Mucosa of descending colon (tissue), 3 donors: Measurements from ENCODE around the gene BABAM1. TPM values are rescaled to one million over a fixed set of nuclear protein-coding genes. Genes with fewer than 3 reads are reported as not detected.

ENCODE experiments used
- ATAC-seq: fragments of 200-7000 bp; cut with Tn5 transposase; one replicate; pipeline ENCODE4 v1.9.1; 2020; ENCODE audit warnings: mild to moderate bottlenecking, moderate library complexity
- DNase-seq, 3 donors: peaks; one replicate each; pipeline ENCODE4 v3.0.0-alpha.2; 2020
- H3K36me3 ChIP-seq: fragments of 200-600 bp; one replicate; pipeline ENCODE4 v1.8.0; 2021; ENCODE audit warnings: low read depth, mild to moderate bottlenecking
- H3K4me1 ChIP-seq: fragments of 200-600 bp; one replicate; pipeline ENCODE4 v1.8.0; 2021; ENCODE audit warnings: low read depth, mild to moderate bottlenecking
- H3K4me3 ChIP-seq: fragments of 200-600 bp; one replicate; pipeline ENCODE4 v1.8.0; 2021; ENCODE audit warnings: mild to moderate bottlenecking
- H3K9me3 ChIP-seq: fragments of 200-600 bp; one replicate; pipeline ENCODE4 v1.8.0; 2021; ENCODE audit warnings: mild to moderate bottlenecking
- intact Hi-C, 2 donors: fragments of 100-400 bp; cut with DNase I in 1 of 2; cut with micrococcal nuclease in 1 of 2; formaldehyde crosslinking; loops; one replicate each; pipeline versions ENCODE4 v1.11.0 to v1.11.1; 2022; cut with DNase I, micrococcal nuclease
- long read RNA-seq, 2 donors: library from polyadenylated mRNA; unstranded; transcript quantifications; one replicate each; pipeline ENCODE4 v2.0.0, GENCODE V29; 2019 to 2021
- total RNA-seq, 3 donors: library from RNA; stranded (reverse); fragmentation: NEBNext Ultra II Directional in 2 of 3; extraction: Animal tissue kit (Norgen Biotek cat#: 25700) in 2 of 3; gene quantifications; one replicate each; pipeline versions ENCODE4 v1.2.1 to v1.2.4, GENCODE V29; 2021 to 2023
- TF ChIP-seq, protein P1 (sequence below): fragments of 200-600 bp; IDR thresholded peaks from one replicate; pipeline ENCODE4 v1.8.0; 2022; ENCODE audit warnings: antibody characterized with exemption, mild to moderate bottlenecking
- donor health status: DM: no; HTN: no; CAD: no; lungs with moderate emphysema.
- donor health status: DM: no; HTN: no; CAD: no.
- donor health status: DM: no; HTN: yes; CAD: no.

The BABAM1 gene
- 10 to 100 TPM; 64.6 to 80.3 (median 76.2) TPM for total RNA-seq
- long read RNA-seq, donor 1, transcript BABAM1-201 (9 exons, 1,472 nt): minor isoform, 12 of 82 reads
- long read RNA-seq, donor 1, transcript BABAM1-208 (9 exons, 1,470 nt): major isoform, 52 of 82 reads
- long read RNA-seq, donor 1, partial matches to known transcripts: 6 of 82 reads
- long read RNA-seq, donor 1, other reads (novel, unspliced or antisense): 8 of 82 reads
- long read RNA-seq, donor 2, transcript BABAM1-213 (9 exons, 1,366 nt): minor isoform, 7 of 78 reads
- long read RNA-seq, donor 2, transcript BABAM1-208 (9 exons, 1,470 nt): major isoform, 55 of 78 reads
- long read RNA-seq, donor 2, partial matches to known transcripts: 3 of 78 reads
- long read RNA-seq, donor 2, other reads (novel, unspliced or antisense): 9 of 78 reads

- Histone ChIP-seq H3K4me3 (peak within 1 kb of the TSS; percentile 66), H3K9me3 (no peaks in the 10 kb centered on the region), H3K4me1 (peaks cover 7% of the 10 kb centered on the region), H3K36me3 (peaks cover 5% of the 10 kb centered on the region)
- ATAC-seq (peak; percentile 98), DNase-seq (peak; percentile 92 to 98 (median 93))
- intact Hi-C loops: no loop called here
- TF ChIP-seq, protein P1, sequence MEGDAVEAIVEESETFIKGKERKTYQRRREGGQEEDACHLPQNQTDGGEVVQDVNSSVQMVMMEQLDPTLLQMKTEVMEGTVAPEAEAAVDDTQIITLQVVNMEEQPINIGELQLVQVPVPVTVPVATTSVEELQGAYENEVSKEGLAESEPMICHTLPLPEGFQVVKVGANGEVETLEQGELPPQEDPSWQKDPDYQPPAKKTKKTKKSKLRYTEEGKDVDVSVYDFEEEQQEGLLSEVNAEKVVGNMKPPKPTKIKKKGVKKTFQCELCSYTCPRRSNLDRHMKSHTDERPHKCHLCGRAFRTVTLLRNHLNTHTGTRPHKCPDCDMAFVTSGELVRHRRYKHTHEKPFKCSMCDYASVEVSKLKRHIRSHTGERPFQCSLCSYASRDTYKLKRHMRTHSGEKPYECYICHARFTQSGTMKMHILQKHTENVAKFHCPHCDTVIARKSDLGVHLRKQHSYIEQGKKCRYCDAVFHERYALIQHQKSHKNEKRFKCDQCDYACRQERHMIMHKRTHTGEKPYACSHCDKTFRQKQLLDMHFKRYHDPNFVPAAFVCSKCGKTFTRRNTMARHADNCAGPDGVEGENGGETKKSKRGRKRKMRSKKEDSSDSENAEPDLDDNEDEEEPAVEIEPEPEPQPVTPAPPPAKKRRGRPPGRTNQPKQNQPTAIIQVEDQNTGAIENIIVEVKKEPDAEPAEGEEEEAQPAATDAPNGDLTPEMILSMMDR: no peak
Measured at GRCh38 chr19:17266975-17267788, at the start of gene BABAM1. TSS of gene BABAM1 (plus strand) at chr19:17267443. CDS start at chr19:17268807, 1,364 bp downstream.

DNA sequence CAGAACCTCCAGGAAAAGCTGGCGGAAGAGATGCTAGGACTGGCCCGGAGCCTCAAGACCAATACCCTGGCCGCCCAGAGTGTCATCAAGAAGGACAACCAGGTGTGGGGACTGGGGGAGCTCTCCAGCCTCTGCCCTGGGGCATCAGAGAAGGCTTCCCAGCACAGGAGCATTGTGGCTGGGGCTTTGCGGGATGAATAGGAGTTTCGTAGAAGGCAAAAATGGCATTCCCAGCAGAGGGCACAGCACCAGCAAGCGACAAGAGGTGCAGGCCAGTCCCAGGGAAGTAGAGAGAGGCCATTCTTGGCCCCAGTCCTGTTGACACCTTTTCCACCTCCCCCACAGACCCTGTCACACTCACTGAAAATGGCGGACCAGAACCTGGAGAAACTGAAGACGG is 48.0 kb upstream of the BABAM1 start:
- DNase-seq (no peak), ATAC-seq (no peak)
- Histone ChIP-seq H3K4me3 (no peak overlapping the region), H3K9me3 (no peaks in the 10 kb centered on the region), H3K4me1 (no peaks in the 10 kb centered on the region), H3K36me3 (no peaks in the 10 kb centered on the region)
- TF ChIP-seq, protein P1: no peak
- intact Hi-C loops: no loop called here

GRCh38 chr19:17220207-17220758 is 47.0 kb upstream of the BABAM1 start:
- DNase-seq (peak in 2 of 3 donors; percentile 47 to 59), ATAC-seq (peak; percentile 63)
- Histone ChIP-seq H3K36me3 (no peaks in the 10 kb centered on the region), H3K9me3 (no peaks in the 10 kb centered on the region), H3K4me3 (no peak overlapping the region), H3K4me1 (no peaks in the 10 kb centered on the region)
- TF ChIP-seq, protein P1: no peak
- intact Hi-C loops: no loop called here

- intact Hi-C loops: no loop called here
- Histone ChIP-seq H3K36me3 (no peaks in the 10 kb centered on the region), H3K9me3 (no peaks in the 10 kb centered on the region), H3K4me3 (no peak overlapping the region), H3K4me1 (peaks cover 6% of the 10 kb centered on the region)
- DNase-seq (no peak), ATAC-seq (no peak)
- TF ChIP-seq, protein P1: no peak
Measured at GRCh38 chr19:17225053-17225452, 42.2 kb upstream of the BABAM1 start.

DNA sequence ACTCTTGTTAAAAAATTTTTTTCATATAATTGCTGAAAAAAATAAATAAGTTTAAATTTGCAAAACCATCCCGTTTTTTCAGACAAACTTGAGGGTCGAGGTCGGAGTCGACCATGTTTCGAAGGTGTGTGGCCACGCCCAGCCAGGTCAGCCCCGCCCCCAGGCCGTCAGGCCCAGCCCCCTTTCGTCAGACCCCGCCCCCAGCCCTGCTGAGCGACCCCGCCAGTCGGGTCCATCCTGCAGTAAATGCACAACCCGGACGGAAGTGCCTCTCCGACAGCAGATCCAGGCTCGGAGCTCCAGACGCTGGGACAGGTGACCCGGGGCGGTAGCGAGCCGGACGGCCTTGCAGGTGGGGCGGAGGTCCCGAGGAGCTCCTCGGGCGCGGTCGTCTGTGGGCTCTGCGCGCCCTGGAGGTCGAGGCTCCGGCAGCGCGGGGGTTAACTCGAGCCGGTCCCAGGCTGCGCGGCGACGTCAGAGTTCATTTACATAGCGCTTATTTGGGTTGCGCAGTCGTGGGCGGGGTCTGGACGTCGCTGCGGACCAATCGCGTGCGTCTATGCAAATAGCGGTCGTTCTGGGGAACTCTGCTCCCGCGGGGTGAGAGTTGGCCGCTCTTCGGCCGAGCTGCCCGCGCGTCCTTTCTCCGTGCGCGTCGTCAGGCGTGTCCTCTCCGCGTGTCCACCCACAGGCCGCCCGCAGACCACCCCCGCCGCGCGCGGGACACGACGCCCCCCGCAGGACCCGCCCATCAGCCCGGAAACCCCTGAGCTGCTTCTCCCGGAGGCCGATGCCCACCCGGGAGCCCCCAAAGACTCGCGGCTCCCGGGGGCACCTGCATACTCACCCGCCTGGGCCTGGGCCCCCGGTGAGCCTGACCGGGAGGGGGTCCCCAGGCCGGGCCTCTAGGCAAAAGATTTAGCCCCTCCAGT is 41.0 kb upstream of the BABAM1 start, which contains the start of gene OCEL1:
Gene OCEL1 (plus strand): TSS at position 225 of the 932 bp plus-strand sequence. CDS start 22 bp downstream, at position 247.
- DNase-seq (peak; percentile 97 to 99 (median 99)), ATAC-seq (peak; percentile 95)
- intact Hi-C loops: no loop called here
- Histone ChIP-seq H3K4me3 (peak within 1 kb of the TSS; percentile 30), H3K9me3 (no peaks in the 10 kb centered on the region), H3K4me1 (peaks cover 6% of the 10 kb centered on the region), H3K36me3 (no peaks in the 10 kb centered on the region)
- TF ChIP-seq, protein P1: no peak
